ENCODE results near the gene GPRC6A.

GPRC6A gene

GRCh38 chr6:116783852-116784251 lies 45.0 kb downstream of the GPRC6A start:
- TF ChIP-seq CTCF (IDR thresholded peaks at IDR 0.05): no peak
- no peaks in the 10 kb centered on the region for H3K4me1 ChIP-seq
- H3K27me3 ChIP-seq (ENCODE audit: control insufficient read depth, insufficient read depth, low read length): no peaks in the 10 kb centered on the region
- no peak overlapping the region for H3K4me2 ChIP-seq (ENCODE audit: low read length)
- no peak overlapping the region for H2AFZ ChIP-seq
- no peaks in the 10 kb centered on the region for H3K9me3 ChIP-seq (ENCODE audit: control insufficient read depth, low read length)
- no peak overlapping the region for H3K27ac ChIP-seq
- H3K4me3 ChIP-seq (ENCODE audit: low read depth, low read length): no peak overlapping the region
- H3K9ac ChIP-seq: no peak overlapping the region
- no peaks in the 10 kb centered on the region for H3K79me2 ChIP-seq
- no peaks in the 10 kb centered on the region for H3K36me3 ChIP-seq (ENCODE audit: control insufficient read depth, insufficient read depth, low read length)

GRCh38 chr6:116779573-116780164 lies 49.2 kb downstream of the GPRC6A start:
- peak overlapping the region; percentile 36 for H3K4me3 ChIP-seq (ENCODE audit: low read depth, low read length)
- no peak overlapping the region for H3K9ac ChIP-seq

GRCh38 chr6:116773886-116774285 lies 55.0 kb downstream of the GPRC6A start:
- H3K27ac ChIP-seq: no peak overlapping the region
- no peak for TF ChIP-seq CTCF (IDR thresholded peaks at IDR 0.05)
- H3K27me3 ChIP-seq (ENCODE audit: control insufficient read depth, insufficient read depth, low read length): no peaks in the 10 kb centered on the region
- no peak overlapping the region for H3K4me3 ChIP-seq (ENCODE audit: low read depth, low read length)
- no peaks in the 10 kb centered on the region for H3K9me3 ChIP-seq (ENCODE audit: control insufficient read depth, low read length)
- no peak overlapping the region for H3K9ac ChIP-seq
- H2AFZ ChIP-seq: no peak overlapping the region
- no peaks in the 10 kb centered on the region for H3K4me1 ChIP-seq
- no peaks in the 10 kb centered on the region for H3K36me3 ChIP-seq (ENCODE audit: control insufficient read depth, insufficient read depth, low read length)
- H3K79me2 ChIP-seq: no peaks in the 10 kb centered on the region
- no peak overlapping the region for H3K4me2 ChIP-seq (ENCODE audit: low read length)

More at GRCh38 chr6:116779573-116780164, 49.2 kb downstream of the GPRC6A start:
- H3K4me1 ChIP-seq: no peaks in the 10 kb centered on the region
- H3K4me2 ChIP-seq (ENCODE audit: low read length): peak overlapping the region; percentile 48
- no peaks in the 10 kb centered on the region for H3K36me3 ChIP-seq (ENCODE audit: control insufficient read depth, insufficient read depth, low read length)
- no peaks in the 10 kb centered on the region for H3K79me2 ChIP-seq
- peak; percentile 42 for TF ChIP-seq CTCF (IDR thresholded peaks at IDR 0.05)
- H3K27ac ChIP-seq: no peak overlapping the region
- no peaks in the 10 kb centered on the region for H3K9me3 ChIP-seq (ENCODE audit: control insufficient read depth, low read length)
- no peaks in the 10 kb centered on the region for H3K27me3 ChIP-seq (ENCODE audit: control insufficient read depth, insufficient read depth, low read length)
- H2AFZ ChIP-seq: peak overlapping the region; percentile 6

- H3K36me3 ChIP-seq (ENCODE audit: control insufficient read depth, insufficient read depth, low read length): no peaks in the 10 kb centered on the region
- H3K4me2 ChIP-seq (ENCODE audit: low read length): no peak overlapping the region
- no peak overlapping the region for H2AFZ ChIP-seq
- H3K9me3 ChIP-seq (ENCODE audit: control insufficient read depth, low read length): no peaks in the 10 kb centered on the region
- no peaks in the 10 kb centered on the region for H3K27me3 ChIP-seq (ENCODE audit: control insufficient read depth, insufficient read depth, low read length)
- no peak overlapping the region for H3K27ac ChIP-seq
- H3K4me1 ChIP-seq: no peaks in the 10 kb centered on the region
- TF ChIP-seq CTCF (IDR thresholded peaks at IDR 0.05): no peak
- no peak overlapping the region for H3K9ac ChIP-seq
- no peaks in the 10 kb centered on the region for H3K79me2 ChIP-seq
- H3K4me3 ChIP-seq (ENCODE audit: low read depth, low read length): no peak overlapping the region
Observed at GRCh38 chr6:116772450-116772849, 56.4 kb downstream of the GPRC6A start.

- Histone ChIP-seq H3K36me3 (ENCODE audit: control insufficient read depth, insufficient read depth, low read length) (no peaks in the 10 kb centered on the region), H3K4me1 (no peaks in the 10 kb centered on the region), H3K9me3 (ENCODE audit: control insufficient read depth, low read length) (no peaks in the 10 kb centered on the region), H2AFZ (no peak overlapping the region), H3K79me2 (no peaks in the 10 kb centered on the region), H3K27ac (no peak overlapping the region), H3K9ac (no peak overlapping the region), H3K27me3 (ENCODE audit: control insufficient read depth, insufficient read depth, low read length) (peaks cover 3% of the 10 kb centered on the region), H3K4me2 (ENCODE audit: low read length) (no peak overlapping the region), H3K4me3 (ENCODE audit: low read depth, low read length) (no peak overlapping the region)
- no peak for TF ChIP-seq CTCF (IDR thresholded peaks at IDR 0.05)
Observed at GRCh38 chr6:116767715-116768114, 61.2 kb downstream of the GPRC6A start.

Data from parathyroid adenoma (tissue), 2 donors.